HG03097 (cell line): ENCODE data around the gene CSF1R.

ENCODE experiments used
- ATAC-seq: cut with Tn5 transposase; IDR thresholded peaks from one replicate; pipeline ENCODE4 v1.9.1; 2021; ENCODE audit not compliant: unreplicated experiment, low FRiP score

Gene CSF1R

GRCh38 chr5:150073677-150074076 is 12.7 kb downstream of the CSF1R start:
- no peak for ATAC-seq

DNA sequence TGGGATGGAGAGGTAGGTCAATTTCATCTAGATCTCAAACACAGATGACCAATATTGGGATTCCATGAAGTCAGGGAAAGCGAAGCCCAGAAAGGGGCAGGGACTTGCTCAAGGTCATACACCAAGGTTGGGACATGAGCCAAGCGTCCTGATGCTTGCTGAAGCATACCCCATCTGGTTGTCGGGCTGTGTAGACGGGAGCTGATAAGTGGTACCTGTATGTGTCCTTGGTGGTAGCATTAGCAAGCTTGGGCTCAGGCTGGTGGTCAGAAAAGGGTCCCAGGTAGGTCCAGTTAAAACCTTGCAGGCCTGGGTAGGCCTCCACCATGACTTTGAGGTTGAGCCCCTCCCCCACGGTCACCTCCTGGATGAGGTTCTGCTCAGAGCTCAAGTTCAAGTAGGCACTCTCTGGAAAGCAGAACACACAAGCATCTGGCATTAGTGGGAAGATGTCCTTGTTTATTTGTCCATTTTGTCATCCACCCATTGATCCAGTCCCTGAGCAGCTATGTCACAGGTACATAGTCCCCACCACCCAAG is 13.2 kb downstream of the CSF1R start:
- no peak for ATAC-seq

DNA sequence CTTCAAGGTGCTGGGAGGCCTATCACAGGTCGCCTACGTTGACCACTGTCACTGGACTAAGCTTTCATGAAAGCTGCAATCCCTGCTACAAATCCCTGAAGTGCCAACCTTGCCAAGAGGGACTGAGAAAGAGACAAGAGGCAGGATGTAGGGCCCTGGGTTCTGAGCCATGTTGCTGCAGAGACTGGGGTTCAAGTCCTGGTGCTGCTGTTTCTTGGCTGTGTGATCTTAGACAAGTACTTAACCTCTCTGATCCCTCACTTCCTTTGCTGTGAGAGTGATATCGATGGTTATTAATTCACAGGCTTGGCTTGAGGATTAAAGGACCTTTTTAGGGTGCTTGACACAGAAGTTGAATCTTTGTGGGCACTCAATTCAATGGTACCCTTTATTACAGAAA is 15.5 kb downstream of the CSF1R start:
- ATAC-seq: no peak

DNA sequence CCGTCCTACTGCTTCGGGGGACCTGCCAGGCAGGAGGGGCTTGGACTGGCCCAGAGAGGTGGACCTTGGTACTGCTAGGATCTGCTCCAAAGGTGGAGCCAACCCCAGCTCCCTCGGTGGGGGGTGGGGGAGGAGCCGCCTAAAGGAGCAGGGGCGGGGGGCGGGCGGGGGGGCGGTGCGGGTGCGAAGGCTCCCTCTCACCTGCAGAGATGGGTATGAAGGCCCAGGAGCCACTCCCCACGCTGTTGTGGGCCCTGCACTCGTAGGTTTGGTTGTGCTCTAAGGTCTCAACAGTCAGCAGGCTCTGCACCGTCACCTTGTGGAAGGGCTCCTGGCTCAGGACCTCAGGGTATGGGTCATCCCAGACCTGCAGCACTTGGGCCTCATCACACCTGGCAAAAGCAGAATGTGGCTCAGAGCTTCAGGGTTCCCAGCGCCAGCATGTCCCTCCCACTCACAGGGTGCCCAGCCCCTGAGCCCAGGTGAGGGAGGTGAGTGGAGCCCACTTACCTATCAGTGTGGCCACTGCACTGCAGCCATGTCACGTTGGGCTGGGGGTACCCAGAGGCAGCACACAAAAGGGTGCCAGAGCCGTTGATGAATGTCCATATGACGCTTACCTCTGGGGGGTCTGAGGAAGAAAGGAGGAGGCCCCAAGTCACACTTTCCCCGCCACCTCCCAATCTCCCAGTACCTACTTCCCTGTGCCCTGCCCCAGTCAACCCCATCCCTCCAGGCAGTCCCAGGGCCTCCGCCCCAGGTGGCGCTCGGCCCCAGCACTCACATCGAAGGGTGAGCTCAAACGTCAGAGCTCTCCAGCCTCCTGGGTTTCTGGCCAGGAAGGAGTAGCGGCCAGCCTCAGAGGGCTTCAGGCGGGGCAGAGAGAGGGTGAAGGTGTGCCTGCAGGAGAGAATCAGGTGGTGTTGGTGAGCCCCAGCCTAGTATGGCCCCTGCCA is 16.4 kb downstream of the CSF1R start:
- ATAC-seq: no peak

DNA sequence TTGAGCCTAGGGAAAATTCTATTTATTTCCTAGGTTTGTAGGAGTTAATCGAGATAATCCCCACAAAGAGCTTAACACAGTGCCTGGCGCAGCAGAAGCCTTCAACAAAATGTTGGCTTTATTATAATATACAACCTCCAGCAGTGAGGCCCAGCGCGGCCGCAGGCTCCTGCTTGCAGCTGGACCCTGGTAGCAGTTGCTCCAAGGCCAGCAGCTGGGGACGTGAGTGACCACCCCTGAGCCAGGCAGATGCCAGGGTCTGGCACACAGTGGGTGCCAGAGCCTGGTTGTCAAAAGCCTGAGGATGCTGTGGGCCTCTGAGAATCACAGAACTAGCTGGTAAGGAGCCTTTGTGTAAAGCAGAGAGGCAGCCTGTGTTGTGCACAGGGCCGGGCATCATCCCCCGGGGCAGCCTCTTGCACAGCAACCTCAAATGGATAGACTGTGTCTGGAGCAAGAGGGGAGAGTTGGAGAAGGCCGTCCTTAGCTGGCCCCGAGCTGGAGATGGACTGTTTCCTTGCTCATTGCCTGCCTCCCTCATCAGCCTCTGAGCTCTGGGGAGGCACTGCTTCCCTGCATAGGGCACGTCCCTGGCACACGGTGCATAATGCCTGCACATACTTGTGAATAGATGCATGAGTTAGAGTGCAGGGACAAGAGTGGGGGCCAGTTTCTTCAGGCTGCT is 17.3 kb downstream of the CSF1R start:
- ATAC-seq: no peak

GRCh38 chr5:150068472-150068871 is 17.9 kb downstream of the CSF1R start:
- ATAC-seq: no peak

- no peak for ATAC-seq
Observed at GRCh38 chr5:150068071-150068470, 18.3 kb downstream of the CSF1R start.

- ATAC-seq: no peak
Observed at GRCh38 chr5:150067405-150067960, 18.9 kb downstream of the CSF1R start.

DNA sequence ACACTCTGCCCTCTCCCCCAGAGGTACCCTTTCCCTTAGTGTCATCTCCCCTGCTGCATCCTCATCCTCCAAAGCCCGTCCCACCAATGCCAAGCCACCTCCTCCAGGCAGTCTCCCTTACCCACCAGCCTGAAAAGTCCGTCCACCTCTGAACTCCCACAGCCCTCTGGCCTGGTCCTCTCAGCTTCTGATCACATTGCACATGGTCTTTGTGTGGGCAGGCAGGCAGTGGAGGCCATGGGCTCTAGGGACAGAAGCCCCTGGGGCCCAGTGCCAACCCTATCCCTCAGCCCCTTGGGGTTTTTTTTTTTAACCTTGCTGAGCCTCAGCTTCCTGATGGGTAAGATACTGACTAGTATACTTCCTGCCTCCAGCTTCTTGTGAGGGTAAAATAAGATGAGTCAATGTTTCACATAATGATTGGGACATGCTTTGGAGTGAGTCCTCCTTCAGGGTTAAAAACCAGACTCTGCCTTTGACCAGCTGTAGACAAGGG is 19.4 kb downstream of the CSF1R start:
- ATAC-seq: peak; percentile 54

GRCh38 chr5:150066436-150066835 is 19.9 kb downstream of the CSF1R start:
- no peak for ATAC-seq

GRCh38 chr5:150065886-150066285 is 20.5 kb downstream of the CSF1R start:
- no peak for ATAC-seq

DNA sequence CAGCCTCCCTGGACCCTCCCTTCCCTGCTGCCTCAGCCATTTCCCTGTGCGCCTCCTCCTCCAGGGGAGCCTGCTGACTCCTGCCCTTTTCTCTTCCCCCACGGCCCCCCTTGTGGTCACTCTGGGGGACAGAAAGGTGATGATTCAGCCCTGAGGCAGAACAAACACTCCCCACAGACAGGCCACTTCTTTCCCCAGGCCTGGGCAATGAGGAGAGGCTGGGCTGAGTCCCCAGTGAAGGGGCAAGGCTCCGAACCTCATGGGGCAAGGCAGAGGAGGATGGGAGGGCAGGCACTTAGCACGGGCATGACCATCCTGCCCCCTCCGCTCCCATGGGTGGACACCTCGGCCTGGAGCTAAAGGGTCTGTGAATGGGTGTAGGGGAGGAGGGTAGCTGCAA is 21.0 kb downstream of the CSF1R start:
- no peak for ATAC-seq

DNA sequence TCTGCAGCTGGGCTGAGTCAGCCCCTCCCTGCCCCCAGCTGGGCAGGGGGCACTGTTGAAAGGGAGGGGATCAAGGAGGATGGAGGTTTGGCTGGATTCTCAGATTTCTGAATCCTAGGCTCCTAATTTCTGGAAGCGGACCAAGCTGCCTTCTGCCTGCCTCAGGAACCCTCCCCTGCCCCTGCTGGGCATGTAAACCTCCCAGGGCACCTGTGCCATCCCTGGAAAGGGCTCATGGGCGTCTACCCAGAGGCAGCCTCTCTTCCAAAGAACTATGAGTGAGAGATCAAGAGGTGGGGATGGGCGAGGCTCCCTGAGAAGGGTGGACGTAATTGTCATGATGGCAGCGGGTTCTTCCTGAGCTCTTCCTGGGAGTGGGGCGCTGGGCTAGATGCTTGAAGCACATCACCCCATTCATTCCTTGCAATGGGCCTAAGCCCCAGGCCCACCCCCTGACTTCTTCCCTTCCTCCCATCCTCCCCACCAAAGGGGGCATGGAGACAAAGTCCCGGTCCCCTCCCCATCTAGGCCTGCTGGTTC is 21.6 kb downstream of the CSF1R start:
- ATAC-seq: no peak

DNA sequence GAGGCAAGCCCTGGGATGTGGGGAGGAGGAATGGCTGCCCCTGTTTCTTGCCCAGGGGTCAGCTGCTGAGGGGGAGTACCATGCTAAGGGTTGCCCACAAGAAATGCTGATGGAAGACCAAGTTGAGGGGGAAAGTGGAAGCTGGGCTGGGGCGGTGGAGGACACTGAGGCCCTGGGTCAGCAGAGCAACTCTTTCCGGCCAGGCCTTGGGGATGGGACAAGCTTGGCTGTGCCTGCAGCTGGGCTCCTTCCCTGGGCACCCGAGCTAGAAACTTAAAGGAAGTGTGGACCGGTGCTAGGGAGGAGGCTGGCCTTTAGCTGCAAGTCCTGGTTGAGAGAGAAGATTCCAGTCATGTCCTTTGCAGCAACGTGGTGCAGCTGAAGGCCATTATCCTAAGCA is 22.7 kb downstream of the CSF1R start:
- ATAC-seq: no peak

DNA sequence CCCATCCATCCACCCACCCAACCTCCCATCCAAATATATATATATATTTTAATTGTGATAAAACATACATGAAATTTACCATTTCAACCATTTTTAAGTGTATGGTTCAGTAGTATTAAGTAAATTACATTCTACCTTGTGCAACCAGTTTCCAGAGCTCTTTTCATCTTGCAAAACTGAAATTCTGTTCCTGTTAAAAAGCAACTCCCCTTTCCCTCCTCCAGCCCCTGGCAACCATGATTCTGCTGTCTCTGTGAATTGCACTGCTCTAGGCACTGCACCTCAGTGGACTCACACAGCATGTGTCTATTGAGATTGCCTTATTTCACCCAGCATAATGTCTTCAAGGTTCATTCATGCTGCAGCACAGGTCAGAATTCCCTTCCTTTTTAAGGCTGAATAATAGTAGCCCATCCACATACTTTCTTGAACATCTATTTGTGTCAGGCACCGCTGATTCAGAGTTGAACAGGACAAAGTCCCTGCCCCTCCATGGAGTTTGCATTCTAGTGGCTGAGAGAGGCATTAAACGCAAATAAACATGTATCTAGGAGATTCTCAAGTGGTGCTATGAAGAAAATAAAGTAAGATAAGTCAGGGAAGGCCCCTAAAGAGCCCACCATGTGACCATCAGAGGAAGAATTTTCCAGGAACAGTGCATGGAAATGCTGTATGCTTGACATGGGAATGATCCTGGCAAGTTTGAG is 24.0 kb downstream of the CSF1R start:
- ATAC-seq: no peak

- no peak for ATAC-seq
Observed at GRCh38 chr5:150061538-150061995, 24.8 kb downstream of the CSF1R start.

GRCh38 chr5:150060471-150060870 is 25.9 kb downstream of the CSF1R start:
- no peak for ATAC-seq

GRCh38 chr5:150059623-150060022 is 26.7 kb downstream of the CSF1R start:
- no peak for ATAC-seq

GRCh38 chr5:150058480-150059126 is 27.8 kb downstream of the CSF1R start:
- no peak for ATAC-seq

DNA sequence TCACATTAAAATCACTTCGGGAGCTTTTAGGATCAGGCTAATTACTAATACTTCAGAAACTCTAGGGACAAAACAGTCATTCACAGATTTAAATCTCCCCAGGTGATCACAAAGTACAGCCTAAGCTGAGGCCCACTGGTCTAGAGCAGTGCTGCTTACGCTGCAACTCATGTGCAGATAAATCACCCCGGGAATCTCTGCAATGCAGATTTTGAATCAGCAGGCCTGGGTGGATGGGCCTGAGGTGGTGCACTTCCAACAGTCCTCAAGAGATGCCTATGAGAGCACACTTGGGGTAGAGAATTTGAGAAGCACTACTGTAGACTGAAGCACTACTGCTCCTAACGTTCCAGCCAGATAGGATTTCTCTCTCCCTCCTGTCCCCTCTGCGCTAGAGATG is 28.4 kb downstream of the CSF1R start:
- no peak for ATAC-seq
